Mucosa of rectum (tissue), 2 donors: Measurements from ENCODE around the gene MILR1.

Experiments
- H3K27ac ChIP-seq, 2 donors: one replicate each; pipeline ENCODE4 v1.7.0; 2013; ENCODE audit warnings: inconsistent platforms in 2 of 2, low read depth in 2 of 2, low read length in 2 of 2
- H3K27me3 ChIP-seq, 2 donors: one replicate each; pipeline ENCODE4 v1.7.0; 2013; ENCODE audit warnings: low read length in 2 of 2; ENCODE audit not compliant: control insufficient read depth in 2 of 2, insufficient read depth in 2 of 2
- H3K36me3 ChIP-seq, 2 donors: one replicate each; pipeline ENCODE4 v1.7.0; 2013; ENCODE audit warnings: low read length in 2 of 2; ENCODE audit not compliant: control insufficient read depth in 2 of 2, insufficient read depth in 2 of 2
- H3K4me1 ChIP-seq, 2 donors: one replicate each; pipeline ENCODE4 v1.7.0; 2013; ENCODE audit warnings: low read length in 2 of 2, mild to moderate bottlenecking in 1 of 2; ENCODE audit not compliant: control insufficient read depth in 2 of 2, insufficient read depth in 2 of 2
- H3K4me3 ChIP-seq, 2 donors: one replicate each; pipeline ENCODE4 v1.7.0; 2013; ENCODE audit warnings: low read length in 2 of 2
- H3K9ac ChIP-seq, 2 donors: one replicate each; pipeline ENCODE4 v1.7.0; 2013; ENCODE audit warnings: low read length in 2 of 2, low read depth in 1 of 2, mild to moderate bottlenecking in 1 of 2
- H3K9me3 ChIP-seq, 2 donors: one replicate each; pipeline ENCODE4 v1.7.0; 2013; ENCODE audit warnings: low read length in 2 of 2; ENCODE audit not compliant: control insufficient read depth in 2 of 2
- donor health status: healthy.
- donor health status: Normal muscosa, but diverticular disease.

The MILR1 gene

DNA sequence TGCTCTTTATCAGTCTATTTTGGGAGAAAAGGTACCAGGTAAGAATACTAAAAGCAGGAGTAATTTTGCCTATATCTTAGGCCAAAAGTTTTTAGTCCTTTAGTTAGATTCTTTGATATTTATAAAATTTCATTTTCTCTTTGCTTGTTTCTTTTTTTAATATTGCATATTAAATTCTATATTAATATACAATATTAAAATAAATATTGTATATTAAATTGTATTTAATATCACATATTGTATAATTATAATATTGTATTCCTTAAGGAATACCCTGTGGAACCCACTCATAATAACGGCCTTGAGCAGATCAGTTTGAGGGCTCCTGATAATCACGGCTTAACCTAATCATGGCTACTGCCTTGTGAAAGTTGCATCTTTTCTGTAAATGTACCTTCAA is 59.8 kb downstream of the MILR1 start:
- H3K9ac ChIP-seq: no peak overlapping the region
- H3K27me3 ChIP-seq: no peaks in the 10 kb centered on the region
- peaks cover 32 to 33% of the 10 kb centered on the region in 2 donors for H3K36me3 ChIP-seq
- H3K4me3 ChIP-seq: peak overlapping the region in 1 of 2 donors; percentile 93
- peaks cover 18 to 21% of the 10 kb centered on the region in 2 donors for H3K4me1 ChIP-seq
- no peak overlapping the region for H3K27ac ChIP-seq
- H3K9me3 ChIP-seq: no peaks in the 10 kb centered on the region

DNA sequence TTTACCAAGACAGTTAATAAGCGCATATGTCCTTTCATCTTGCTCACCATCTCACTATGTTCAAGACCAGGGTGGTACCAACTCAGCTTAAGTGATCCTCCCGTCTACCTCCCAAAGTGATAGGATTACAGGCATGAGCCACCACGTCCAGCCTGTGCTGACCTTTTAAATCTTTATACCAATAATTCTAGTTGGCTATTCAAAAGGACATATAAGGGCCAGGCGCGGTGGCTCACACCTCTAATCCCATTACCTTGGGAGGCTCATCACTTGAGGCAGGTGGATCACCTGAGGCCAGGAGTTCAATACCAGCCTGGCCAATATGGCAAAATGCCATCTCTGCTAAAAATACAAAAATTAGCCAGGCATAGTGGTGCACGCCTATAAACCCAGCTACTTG is 60.3 kb downstream of the MILR1 start:
- Histone ChIP-seq H3K4me1 (peaks cover 14 to 16% of the 10 kb centered on the region in 2 donors), H3K9ac (no peak overlapping the region), H3K36me3 (peaks cover 29% of the 10 kb centered on the region in 2 donors), H3K27ac (no peak overlapping the region), H3K4me3 (no peak overlapping the region), H3K9me3 (no peaks in the 10 kb centered on the region), H3K27me3 (no peaks in the 10 kb centered on the region)

DNA sequence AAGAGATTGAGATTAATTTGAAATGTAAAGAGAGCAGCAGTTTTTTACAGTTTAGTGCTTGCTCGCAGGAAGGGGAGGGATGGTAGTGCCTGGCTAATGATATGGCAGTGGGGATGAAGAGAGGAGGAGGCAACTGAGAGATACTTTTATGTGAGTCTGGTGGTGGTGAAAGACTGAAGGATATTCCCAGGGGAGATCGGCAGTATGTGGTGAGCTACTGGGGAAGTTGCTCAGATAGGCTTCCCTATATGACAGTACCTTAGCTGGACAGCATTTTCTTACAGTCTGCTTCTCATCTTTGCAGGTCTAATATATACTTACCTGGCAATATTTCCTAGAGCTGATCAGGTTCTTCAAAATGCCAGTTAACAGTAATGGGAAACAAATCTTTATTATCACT is 66.5 kb downstream of the MILR1 start:
- Histone ChIP-seq H3K9ac (no peak overlapping the region), H3K4me1 (no peaks in the 10 kb centered on the region), H3K9me3 (no peaks in the 10 kb centered on the region), H3K27me3 (no peaks in the 10 kb centered on the region), H3K36me3 (peaks cover 53 to 61% of the 10 kb centered on the region in 2 donors), H3K27ac (no peak overlapping the region), H3K4me3 (no peak overlapping the region)

DNA sequence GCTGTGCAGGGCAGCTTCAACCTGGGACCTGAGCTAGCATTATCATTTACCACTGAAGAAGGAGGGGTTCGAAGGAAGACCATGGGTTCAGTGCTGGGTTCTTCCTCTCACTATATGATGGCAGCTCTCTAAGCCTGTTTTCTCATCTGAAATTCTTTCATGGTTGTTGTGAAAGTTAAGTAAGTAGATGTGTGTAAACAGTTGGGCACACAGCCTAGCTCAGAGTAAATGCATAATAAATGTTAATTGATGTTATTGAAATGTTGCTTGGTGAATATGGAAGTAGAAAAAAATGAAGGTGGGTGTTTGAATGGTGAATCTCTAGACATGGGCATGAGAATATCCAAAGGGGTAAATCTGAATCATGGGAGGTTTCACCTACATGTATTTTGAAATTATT is 66.9 kb downstream of the MILR1 start:
- Histone ChIP-seq H3K9ac (no peak overlapping the region), H3K4me3 (no peak overlapping the region), H3K9me3 (no peaks in the 10 kb centered on the region), H3K27me3 (no peaks in the 10 kb centered on the region), H3K36me3 (peaks cover 53 to 64% of the 10 kb centered on the region in 2 donors), H3K27ac (no peak overlapping the region), H3K4me1 (no peaks in the 10 kb centered on the region)
